WTC11 (cell line): Measurements from ENCODE around the gene KRT1.

Source experiments
- ATF1 ChIP-seq: sonication (generic); formaldehyde crosslinking; IDR thresholded peaks from 2 replicates; pipeline ENCODE4 v1.8.1; 2023; ENCODE audit warnings: mild to moderate bottlenecking, moderate library complexity, missing genetic modification reagents
- CREM ChIP-seq: sonication (generic); formaldehyde crosslinking; IDR thresholded peaks from 2 replicates; pipeline ENCODE4 v1.8.1; 2022; ENCODE audit warnings: mild to moderate bottlenecking, missing genetic modification reagents, moderate library complexity
- CTCF ChIP-seq: fragments of 200-600 bp; IDR thresholded peaks from 2 replicates; pipeline ENCODE4 v1.8.0; 2022; ENCODE audit warnings: antibody characterized with exemption
- FOXP1 ChIP-seq: sonication (generic); formaldehyde crosslinking; IDR thresholded peaks from 2 replicates; pipeline ENCODE4 v1.8.0; 2022; ENCODE audit warnings: missing genetic modification reagents, mild to moderate bottlenecking, moderate library complexity, borderline replicate concordance
- MAX ChIP-seq: sonication (generic); formaldehyde crosslinking; IDR thresholded peaks from 2 replicates; pipeline ENCODE4 v1.8.0; 2022; ENCODE audit warnings: mild to moderate bottlenecking, missing genetic modification reagents
- NFYB ChIP-seq: sonication (generic); formaldehyde crosslinking; conservative IDR thresholded peaks from 2 replicates; pipeline ENCODE4 v1.8.0; 2022; ENCODE audit warnings: low read depth, missing genetic modification reagents
- SP1 ChIP-seq: sonication (generic); formaldehyde crosslinking; conservative IDR thresholded peaks from 2 replicates; pipeline ENCODE4 v1.8.1; 2022; ENCODE audit warnings: missing genetic modification reagents
- TEAD1 ChIP-seq: sonication (generic); formaldehyde crosslinking; IDR thresholded peaks from 2 replicates; pipeline ENCODE4 v1.8.0; 2022; ENCODE audit warnings: mild to moderate bottlenecking, missing genetic modification reagents
- ZNF263 ChIP-seq: sonication (generic); formaldehyde crosslinking; IDR thresholded peaks from 2 replicates; pipeline ENCODE4 v1.8.1; 2022; ENCODE audit warnings: low read depth, mild to moderate bottlenecking, moderate library complexity, missing genetic modification reagents
- ZNF416 ChIP-seq: fragments of 250-450 bp; sonication (Bioruptor Pico); IDR thresholded peaks from 2 replicates; pipeline ENCODE4 v1.9.0; 2021; ENCODE audit warnings: mild to moderate bottlenecking, inconsistent platforms
- ZNF671 ChIP-seq: fragments of 250-450 bp; sonication (Bioruptor Pico); IDR thresholded peaks from 2 replicates; pipeline ENCODE4 v1.8.0; 2021; ENCODE audit warnings: mild to moderate bottlenecking
- ZSCAN18 ChIP-seq: fragments of 250-450 bp; sonication (Bioruptor Pico); IDR thresholded peaks from 2 replicates; pipeline ENCODE4 v2.1.2; 2022; ENCODE audit warnings: mild to moderate bottlenecking, moderate library complexity

- TF ChIP-seq ATF1 (CRISPR knock-in tag) (no peak), CTCF (no peak), SP1 (CRISPR knock-in tag) (no peak), ZNF671 (CRISPR knock-in tag) (no peak), ZNF416 (CRISPR knock-in tag) (no peak), ZSCAN18 (CRISPR knock-in tag) (no peak), FOXP1 (CRISPR knock-in tag) (no peak), NFYB (no peak), ZNF263 (CRISPR knock-in tag) (no peak), MAX (CRISPR knock-in tag) (no peak), TEAD1 (CRISPR knock-in tag) (no peak), CREM (CRISPR knock-in tag) (no peak)
Measured at GRCh38 chr12:52643233-52644077, 36.8 kb downstream of the KRT1 start.
